Stimulated activated naive CD8-positive, alpha-beta T cell treated with anti-CD3 and anti-CD28 coated beads, Interleukin-15, Interleukin-2, amounts not matched to agents 100 U/mL and 50 U/mL, for 24 hours (primary cell): Measurements from ENCODE around the gene C4B.
"Not testable (repeated sequence)": the region's sequence is repeated elsewhere in the genome, so short reads cannot be mapped to it uniquely, and the experiment has no call there.

Source experiments
- ATAC-seq: fragments of 150-1000 bp; cut with Tn5 transposase; one replicate; pipeline ENCODE4 v1.10.0; 2021
- DNase-seq: peaks from one replicate; pipeline ENCODE4 v3.0.0; 2021

C4B gene

DNA sequence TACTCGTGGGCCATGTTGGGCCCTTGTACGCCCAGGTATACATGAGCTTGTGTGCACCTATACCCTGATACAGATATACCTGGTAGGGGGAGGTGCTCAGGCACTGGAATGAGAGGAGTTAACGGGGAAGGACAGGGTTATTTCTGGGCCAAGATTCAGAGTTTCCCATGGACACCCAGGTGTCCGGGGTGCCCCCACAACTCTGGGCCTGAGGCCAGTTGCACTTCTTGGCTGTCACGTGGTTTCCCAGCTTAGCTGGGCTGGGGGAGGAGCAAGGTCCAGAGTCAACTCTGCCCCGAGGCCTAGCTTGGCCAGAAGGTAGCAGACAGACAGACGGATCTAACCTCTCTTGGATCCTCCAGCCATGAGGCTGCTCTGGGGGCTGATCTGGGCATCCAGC is 32.9 kb upstream of the C4B start, which contains the start of gene C4A:
TSS of gene C4A (plus strand) at position 314 of the 400 bp plus-strand sequence. CDS start at position 365, 51 bp downstream.
- not testable (repeated sequence) for ATAC-seq, DNase-seq

DNA sequence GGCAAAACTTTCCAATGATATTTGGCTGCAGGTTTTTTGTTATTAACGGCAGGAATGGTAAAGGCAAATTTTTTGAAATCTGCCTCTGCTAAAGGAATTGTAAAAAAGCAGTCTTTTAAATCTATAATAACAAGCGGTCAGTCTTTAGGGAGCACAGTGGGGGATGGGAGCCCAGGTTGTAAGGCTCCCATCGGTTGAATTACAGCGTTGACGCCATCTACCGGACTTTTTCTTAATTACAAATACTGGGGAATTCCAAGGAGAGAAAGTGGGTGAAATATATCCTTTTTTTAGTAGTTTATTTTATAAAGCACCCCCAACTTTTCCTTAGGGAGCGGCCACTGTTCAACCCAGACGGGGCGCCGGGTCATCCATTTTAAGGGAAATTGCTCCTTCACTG is 25.2 kb upstream of the C4B start:
- ATAC-seq: not testable (repeated sequence)

DNA sequence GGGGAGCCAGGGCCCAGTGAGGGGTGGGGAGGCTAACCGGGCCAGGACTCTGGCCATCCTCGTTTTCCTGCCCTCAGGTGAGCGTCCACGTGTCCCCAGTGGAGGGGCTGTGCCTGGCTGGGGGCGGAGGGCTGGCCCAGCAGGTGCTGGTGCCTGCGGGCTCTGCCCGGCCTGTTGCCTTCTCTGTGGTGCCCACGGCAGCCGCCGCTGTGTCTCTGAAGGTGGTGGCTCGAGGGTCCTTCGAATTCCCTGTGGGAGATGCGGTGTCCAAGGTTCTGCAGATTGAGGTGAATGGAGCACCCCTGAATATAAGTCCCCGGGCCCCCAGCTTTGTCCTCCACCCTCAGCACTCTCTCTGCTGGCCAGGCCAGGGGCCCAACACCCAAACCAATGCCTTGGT is 20.2 kb upstream of the C4B start:
- DNase-seq, ATAC-seq: not testable (repeated sequence)

More for the DNA sequence above, 25.2 kb upstream of the C4B start:
- DNase-seq: not testable (repeated sequence)

DNA sequence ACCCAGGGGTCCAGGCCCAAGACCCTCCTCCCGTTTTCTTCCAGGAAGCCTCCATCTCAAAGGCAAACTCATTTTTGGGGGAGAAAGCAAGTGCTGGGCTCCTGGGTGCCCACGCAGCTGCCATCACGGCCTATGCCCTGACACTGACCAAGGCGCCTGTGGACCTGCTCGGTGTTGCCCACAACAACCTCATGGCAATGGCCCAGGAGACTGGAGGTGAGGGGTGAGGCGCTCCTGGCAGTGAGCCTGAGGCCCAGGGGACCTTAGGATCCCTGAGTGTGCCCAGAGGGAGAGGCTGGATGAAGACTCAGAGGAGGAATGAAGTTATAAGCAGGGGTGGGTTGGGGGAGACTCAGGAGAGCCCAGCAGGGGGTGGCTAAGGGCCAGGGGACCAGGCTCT is 18.2 kb upstream of the C4B start:
- not testable (repeated sequence) for DNase-seq, ATAC-seq

DNA sequence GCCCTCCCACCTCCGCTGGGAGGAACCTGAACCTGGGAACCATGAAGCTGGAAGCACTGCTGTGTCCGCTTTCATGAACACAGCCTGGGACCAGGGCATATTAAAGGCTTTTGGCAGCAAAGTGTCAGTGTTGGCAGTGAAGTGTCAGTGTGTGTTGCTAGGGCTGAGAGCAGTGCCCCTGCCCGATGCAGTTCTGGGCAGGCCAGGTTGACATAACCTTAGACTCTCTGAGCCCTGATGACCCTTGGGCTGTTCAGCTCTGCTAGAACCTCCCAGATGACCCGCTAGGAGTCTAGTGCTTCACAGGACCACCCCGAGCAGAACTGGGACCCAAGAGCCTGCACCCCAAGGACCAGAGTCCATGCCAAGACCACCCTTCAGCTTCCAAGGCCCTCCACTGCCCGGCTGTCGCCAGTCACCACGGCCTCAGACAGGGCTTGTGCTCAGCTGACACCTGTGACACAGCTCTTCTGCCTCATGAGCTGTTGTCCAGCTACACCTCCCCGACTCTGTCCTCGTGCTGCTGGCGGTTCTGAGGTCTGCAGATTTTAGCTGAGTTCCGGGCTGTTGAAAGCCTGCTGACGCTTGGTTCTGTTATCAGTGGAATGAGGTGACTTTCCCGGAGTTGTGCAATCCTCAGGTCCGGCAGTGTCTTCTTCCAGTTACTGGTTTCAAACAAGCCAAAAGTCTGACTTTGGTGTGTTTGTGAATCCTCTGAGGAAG is 11.9 kb upstream of the C4B start:
- ATAC-seq, DNase-seq: not testable (repeated sequence)

DNA sequence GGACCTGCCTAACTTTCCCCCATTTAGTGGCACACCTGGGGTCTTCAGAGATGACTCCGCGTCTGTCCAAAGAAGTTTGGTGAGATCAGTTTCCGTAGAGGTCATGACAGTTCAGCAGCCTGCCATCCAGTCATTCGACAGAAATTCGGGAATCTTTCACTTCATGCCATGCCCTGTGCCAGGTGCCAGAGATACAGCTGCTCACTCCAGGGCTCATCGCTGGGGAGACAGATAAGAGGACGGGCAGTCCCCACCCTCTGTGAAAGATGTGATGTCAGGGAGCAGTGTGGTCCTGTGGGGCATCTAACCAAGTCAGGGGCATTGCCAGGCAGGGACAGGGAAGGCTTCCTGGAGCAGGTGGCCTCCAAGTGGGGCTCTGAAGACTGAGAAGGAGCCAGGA is 11.3 kb upstream of the C4B start:
- not testable (repeated sequence) for DNase-seq, ATAC-seq

DNA sequence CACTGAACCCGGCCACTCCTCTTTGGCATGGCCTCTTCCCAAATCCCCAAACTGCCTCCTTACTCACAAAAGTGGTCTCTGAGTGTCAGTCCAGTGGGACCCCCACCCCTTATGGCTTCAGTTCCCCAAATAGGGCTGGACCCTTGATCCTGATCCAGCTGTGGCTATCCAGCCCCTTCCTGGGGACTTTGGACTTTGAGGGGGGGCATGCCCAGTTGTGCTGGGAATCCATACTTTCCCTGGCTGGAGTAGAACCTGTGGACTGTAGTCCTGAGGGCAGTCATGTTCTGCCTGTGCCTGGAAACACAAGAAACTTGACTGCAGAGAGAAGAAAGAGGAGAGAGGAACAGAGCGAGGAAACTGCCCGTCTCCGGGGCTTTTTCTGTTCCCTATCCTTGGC is 10.2 kb upstream of the C4B start:
- not testable (repeated sequence) for DNase-seq, ATAC-seq

DNA sequence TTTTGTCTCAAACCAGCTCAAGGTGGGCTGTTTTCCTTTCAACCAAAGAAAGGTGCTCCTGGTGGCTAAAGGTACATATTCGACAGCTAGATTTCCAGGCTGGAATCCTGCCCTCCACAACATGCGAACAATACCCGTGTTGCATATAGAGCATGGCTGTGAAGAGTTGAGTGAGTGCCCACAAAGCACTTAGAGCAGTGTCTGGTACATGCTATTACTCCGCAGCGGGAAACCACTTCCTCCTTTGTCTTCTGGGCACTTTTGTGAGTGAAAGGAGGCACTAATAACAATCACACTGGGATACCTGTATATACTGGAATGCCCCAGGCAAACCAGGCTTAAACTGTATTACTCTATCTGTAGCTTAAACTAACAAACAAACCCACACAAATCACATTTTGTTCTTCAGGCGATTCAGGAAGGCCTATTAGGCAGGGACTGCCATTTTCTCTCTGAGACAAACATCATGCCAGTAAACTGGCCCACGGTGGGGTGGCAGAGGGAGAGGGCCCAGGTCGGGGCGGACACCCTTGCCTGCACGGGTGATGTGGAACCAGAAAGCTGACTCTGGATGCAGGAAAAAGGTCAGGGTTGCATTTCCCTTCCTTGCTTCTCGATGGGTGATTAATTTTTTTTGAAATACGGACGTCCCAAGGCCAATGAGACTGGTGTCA is 9.6 kb upstream of the C4B start:
- not testable (repeated sequence) for DNase-seq
- peak; percentile 50 for ATAC-seq

DNA sequence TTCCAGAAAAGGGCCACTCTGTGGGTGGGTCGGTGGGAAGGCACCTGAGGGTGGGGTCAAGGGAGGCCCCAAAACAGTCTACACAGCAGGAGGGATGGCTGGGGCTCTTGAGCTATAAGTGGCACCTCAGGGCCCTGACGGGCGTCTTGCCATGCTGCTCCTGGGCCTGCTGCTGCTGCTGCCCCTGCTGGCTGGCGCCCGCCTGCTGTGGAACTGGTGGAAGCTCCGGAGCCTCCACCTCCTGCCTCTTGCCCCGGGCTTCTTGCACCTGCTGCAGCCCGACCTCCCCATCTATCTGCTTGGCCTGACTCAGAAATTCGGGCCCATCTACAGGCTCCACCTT is 9.1 kb upstream of the C4B start:
- not testable (repeated sequence) for DNase-seq, ATAC-seq

DNA sequence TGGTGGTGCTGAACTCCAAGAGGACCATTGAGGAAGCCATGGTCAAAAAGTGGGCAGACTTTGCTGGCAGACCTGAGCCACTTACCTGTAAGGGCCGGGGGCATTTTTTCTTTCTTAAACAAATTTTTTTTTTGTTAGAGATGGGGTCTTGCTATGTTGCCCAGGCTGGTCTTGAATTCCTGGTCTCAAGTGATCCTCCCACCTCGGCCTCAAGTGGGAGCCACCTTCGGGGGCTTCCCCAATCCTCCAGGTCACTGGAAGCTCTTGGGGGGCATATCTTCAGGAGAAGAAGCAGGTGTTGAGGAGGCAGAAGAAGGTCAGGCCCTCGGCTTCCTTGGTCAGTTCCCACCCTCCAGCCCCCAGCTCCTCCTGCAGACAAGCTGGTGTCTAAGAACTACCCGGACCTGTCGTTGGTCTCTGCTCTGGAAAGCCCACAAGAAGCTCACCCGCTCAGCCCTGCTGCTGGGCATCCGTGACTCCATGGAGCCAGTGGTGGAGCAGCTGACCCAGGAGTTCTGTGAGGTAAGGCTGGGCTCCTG is 8.5 kb upstream of the C4B start:
- ATAC-seq, DNase-seq: not testable (repeated sequence)

DNA sequence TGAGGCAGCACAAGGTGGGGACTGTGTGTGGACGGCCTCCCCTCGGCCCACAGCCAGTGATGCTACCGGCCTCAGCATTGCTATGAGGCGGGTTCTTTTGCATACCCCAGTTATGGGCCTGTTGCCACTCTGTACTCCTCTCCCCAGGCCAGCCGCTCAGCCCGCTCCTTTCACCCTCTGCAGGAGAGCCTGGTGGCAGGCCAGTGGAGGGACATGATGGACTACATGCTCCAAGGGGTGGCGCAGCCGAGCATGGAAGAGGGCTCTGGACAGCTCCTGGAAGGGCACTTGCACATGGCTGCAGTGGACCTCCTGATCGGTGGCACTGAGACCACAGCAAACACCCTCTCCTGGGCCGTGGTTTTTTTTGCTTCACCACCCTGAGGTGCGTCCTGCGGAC is 7.5 kb upstream of the C4B start:
- not testable (repeated sequence) for DNase-seq, ATAC-seq

DNA sequence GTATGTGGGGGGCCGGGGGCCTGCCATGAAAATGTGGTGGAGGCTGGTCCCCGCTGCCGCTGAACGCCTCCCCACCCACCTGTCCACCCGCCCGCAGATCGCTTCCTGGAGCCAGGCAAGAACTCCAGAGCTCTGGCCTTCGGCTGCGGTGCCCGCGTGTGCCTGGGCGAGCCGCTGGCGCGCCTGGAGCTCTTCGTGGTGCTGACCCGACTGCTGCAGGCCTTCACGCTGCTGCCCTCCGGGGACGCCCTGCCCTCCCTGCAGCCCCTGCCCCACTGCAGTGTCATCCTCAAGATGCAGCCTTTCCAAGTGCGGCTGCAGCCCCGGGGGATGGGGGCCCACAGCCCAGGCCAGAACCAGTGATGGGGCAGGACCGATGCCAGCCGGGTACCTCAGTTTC is 6.6 kb upstream of the C4B start:
- not testable (repeated sequence) for DNase-seq, ATAC-seq

DNA sequence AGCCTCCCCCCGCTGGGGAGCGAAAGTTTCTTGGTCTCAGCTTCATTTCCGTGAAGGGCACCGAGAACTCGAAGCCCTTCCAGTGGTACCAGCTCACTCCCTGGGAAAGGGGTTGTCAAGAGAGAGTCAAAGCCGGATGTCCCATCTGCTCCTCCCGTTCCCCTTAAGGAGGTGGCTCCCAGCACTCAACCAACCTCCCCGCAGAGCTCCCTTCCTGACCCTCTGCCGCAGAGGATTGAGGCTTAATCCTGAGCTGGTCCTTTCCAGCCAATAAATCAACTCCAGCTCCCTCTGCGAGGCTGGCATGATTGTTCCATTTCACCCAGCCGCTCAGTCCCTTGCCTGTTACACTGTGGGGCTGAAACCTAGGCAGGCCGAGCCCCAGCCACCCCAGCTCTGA is 6.0 kb upstream of the C4B start:
- DNase-seq, ATAC-seq: not testable (repeated sequence)

DNA sequence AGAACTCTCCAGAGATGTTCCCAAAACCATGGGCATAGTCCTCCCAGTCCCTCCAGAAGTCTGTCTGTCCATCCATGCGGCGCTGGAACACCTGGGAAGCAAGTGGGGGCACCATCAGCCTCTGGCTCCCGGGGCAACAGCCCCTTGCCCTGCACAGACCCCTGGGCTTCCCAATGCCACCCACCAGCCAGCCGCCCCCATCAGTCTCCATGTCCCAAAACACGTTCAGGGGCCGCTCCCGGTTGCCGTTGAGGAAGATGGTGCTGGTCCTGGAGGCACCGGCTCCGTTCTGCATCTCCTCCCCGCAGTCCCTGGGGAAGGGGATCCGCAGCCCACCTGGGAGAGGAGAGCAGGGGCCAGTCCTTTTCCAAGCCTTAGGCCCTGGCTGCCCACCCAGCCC is 5.1 kb upstream of the C4B start:
- not testable (repeated sequence) for DNase-seq

DNA sequence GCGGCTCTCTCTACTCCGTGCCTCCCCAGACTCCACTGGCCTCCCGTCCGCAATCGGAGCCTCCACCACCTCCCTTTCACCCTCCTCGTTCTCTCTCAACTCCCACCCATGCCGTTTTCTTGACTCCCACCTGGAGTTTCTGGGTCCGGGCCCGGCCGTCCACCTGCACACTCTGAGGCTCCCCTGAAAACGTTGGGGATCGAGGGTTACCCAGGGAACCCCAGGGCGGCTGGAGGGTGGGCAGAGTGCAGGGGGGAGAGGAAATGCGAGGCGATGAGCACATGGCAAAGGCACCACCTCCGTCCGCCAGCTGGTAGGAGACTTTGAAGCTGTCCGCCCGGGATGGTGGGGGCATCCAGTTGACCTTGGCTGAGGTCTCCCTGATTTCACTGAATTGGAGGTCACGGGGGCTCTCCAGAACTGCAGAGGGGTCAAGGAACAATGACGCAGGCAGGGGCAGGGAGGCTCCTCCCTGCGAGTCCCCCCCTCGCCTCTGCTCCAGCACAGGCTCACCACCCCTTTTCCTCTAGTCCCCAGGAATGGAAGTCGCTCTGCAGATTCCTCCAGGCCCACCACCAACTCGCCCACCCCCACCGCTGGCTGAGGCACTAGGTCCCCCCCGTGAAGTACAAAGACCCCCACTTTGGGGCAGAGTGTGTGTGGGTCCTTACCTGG is 3.6 kb upstream of the C4B start:
- ATAC-seq, DNase-seq: not testable (repeated sequence)

More for the DNA sequence above, 5.1 kb upstream of the C4B start:
- not testable (repeated sequence) for ATAC-seq

DNA sequence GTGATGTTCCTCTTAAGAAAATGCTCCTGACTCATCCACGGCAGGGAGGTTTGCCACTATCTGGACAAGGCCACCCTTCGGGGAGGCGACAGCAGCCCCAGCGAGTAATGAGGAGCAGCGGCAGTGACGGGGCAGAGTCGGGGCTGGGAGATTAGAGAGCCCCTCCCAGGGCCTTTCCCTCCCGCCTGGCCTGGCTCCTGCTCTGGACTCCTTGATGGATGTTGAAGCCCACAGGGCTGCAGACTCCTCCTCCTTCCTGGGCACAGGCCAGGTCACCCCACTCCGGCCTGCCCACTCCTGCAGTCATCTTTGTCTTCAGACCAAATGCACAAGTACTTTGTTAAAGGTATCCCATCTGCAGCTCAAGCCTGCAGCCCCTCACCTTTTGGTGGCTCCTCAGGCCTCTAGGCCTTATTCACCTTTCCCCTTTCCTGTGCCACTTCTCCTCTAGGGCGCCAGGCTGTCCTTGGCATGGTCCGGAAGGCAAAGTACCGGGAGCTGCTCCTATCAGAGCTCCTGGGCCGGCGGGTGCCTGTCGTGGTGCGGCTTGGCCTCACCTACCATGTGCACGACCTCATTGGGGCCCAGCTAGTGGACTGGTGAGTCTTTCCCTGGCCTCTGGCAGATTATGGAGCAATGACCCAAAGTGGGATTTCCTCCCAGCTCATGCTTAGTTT is 1.5 kb upstream of the C4B start:
- not testable (repeated sequence) for ATAC-seq, DNase-seq

DNA sequence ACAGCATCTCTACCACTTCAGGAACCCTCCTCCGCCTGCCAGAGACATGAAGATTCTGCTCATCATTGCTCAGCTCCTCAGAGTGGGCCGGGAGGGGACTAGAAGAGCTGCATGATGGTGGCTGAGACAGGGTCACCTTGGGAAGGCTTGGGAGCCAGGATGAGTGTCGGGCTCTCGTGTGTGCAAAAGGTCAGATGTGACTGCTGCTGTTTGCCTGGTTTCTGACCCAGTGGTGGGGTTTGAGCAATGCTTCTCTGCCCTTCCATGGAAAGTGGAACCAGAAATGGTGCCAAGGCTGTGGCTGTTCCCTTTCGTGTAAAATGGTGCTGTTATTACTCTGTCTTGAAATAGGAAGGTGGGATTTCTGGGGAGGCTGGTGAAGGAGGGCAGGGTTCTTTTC is 857 bp upstream of the C4B start:
- DNase-seq, ATAC-seq: not testable (repeated sequence)

DNA sequence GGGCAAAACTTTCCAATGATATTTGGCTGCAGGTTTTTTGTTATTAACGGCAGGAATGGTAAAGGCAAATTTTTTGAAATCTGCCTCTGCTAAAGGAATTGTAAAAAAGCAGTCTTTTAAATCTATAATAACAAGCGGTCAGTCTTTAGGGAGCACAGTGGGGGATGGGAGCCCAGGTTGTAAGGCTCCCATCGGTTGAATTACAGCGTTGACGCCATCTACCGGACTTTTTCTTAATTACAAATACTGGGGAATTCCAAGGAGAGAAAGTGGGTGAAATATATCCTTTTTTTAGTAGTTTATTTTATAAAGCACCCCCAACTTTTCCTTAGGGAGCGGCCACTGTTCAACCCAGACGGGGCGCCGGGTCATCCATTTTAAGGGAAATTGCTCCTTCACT is 7.5 kb downstream of the C4B start:
- not testable (repeated sequence) for ATAC-seq, DNase-seq

DNA sequence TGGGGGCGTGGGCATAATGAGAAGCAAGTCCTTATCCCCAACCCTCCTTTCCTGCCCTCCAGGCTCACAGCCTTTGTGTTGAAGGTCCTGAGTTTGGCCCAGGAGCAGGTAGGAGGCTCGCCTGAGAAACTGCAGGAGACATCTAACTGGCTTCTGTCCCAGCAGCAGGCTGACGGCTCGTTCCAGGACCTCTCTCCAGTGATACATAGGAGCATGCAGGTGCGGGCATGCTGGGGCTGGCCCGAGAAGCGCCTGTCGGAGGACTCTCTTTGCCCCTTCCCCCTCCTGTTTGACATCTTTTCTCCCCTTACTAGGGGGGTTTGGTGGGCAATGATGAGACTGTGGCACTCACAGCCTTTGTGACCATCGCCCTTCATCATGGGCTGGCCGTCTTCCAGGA is 14.0 kb downstream of the C4B start:
- not testable (repeated sequence) for DNase-seq, ATAC-seq

DNA sequence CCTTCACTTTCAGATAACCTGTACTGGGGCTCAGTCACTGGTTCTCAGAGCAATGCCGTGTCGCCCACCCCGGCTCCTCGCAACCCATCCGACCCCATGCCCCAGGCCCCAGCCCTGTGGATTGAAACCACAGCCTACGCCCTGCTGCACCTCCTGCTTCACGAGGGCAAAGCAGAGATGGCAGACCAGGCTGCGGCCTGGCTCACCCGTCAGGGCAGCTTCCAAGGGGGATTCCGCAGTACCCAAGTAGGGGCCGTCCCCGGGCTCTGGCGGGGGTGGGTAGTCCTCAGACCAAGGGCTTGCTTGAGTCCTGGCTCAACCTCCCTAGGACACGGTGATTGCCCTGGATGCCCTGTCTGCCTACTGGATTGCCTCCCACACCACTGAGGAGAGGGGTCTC is 15.0 kb downstream of the C4B start:
- ATAC-seq, DNase-seq: not testable (repeated sequence)

DNA sequence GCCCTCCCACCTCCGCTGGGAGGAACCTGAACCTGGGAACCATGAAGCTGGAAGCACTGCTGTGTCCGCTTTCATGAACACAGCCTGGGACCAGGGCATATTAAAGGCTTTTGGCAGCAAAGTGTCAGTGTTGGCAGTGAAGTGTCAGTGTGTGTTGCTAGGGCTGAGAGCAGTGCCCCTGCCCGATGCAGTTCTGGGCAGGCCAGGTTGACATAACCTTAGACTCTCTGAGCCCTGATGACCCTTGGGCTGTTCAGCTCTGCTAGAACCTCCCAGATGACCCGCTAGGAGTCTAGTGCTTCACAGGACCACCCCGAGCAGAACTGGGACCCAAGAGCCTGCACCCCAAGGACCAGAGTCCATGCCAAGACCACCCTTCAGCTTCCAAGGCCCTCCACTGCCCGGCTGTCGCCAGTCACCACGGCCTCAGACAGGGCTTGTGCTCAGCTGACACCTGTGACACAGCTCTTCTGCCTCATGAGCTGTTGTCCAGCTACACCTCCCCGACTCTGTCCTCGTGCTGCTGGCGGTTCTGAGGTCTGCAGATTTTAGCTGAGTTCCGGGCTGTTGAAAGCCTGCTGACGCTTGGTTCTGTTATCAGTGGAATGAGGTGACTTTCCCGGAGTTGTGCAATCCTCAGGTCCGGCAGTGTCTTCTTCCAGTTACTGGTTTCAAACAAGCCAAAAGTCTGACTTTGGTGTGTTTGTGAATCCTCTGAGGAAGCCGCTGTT is 20.9 kb downstream of the C4B start:
- not testable (repeated sequence) for ATAC-seq

More for the DNA sequence above, 20.9 kb downstream of the C4B start:
- not testable (repeated sequence) for DNase-seq
